HG03196 (cell line): Measurements from ENCODE around the gene L3HYPDH.
"Not testable (repeated sequence)": the region's sequence is repeated elsewhere in the genome, so short reads cannot be mapped to it uniquely, and the experiment has no call there.

Experiments used
- ATAC-seq: cut with Tn5 transposase; IDR thresholded peaks from one replicate; pipeline ENCODE4 v1.9.1; 2021; ENCODE audit not compliant: unreplicated experiment

L3HYPDH gene

GRCh38 chr14:59480166-59480565 is 4.0 kb downstream of the L3HYPDH start:
- no peak for ATAC-seq

DNA sequence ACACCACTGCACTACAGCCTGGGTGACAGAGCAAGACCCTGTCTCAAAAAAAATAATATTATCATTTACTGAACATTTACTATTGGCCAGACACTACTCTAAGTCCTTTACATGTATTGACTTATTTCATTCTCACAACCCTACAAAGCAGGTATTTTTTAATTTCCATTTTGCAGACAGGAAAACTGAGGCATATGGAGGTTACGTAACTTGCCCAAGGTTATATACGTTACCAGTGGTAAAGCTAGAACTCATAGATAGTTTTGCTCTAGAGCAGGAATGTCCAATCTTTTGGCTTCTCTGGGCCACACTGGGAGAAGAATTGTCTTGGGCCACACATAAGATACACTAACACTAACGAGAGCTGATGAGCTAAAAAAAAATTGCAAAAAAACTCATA is 5.7 kb downstream of the L3HYPDH start:
- no peak for ATAC-seq

DNA sequence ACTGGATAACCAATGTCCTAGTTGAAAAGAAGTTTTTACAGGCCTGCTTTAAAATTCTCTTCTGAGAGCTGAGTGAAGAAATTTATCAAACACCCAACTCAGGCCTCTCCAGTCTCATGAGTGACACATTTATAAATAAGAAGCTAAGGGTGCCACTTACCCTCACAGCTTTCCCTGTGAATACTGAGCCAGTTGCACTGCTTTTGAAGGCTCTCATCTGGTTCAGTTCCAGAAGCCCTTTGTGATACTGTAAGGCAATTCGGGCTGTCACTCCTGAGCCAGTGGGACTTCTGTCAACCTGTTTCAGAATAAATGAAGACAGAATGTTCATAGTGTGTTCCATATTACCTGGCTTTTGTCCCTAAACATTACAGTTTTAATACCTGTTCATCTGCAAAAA is 8.5 kb downstream of the L3HYPDH start:
- ATAC-seq = no peak

- ATAC-seq = no peak
Observed at GRCh38 chr14:59474172-59474571, 10.0 kb downstream of the L3HYPDH start.

GRCh38 chr14:59465316-59466135 is 18.7 kb downstream of the L3HYPDH start, which contains the start of gene GPR135:
GPR135 (minus strand) TSS chr14:59465380; CDS start chr14:59465226, 154 bp downstream.
- ATAC-seq = peak; percentile 17

DNA sequence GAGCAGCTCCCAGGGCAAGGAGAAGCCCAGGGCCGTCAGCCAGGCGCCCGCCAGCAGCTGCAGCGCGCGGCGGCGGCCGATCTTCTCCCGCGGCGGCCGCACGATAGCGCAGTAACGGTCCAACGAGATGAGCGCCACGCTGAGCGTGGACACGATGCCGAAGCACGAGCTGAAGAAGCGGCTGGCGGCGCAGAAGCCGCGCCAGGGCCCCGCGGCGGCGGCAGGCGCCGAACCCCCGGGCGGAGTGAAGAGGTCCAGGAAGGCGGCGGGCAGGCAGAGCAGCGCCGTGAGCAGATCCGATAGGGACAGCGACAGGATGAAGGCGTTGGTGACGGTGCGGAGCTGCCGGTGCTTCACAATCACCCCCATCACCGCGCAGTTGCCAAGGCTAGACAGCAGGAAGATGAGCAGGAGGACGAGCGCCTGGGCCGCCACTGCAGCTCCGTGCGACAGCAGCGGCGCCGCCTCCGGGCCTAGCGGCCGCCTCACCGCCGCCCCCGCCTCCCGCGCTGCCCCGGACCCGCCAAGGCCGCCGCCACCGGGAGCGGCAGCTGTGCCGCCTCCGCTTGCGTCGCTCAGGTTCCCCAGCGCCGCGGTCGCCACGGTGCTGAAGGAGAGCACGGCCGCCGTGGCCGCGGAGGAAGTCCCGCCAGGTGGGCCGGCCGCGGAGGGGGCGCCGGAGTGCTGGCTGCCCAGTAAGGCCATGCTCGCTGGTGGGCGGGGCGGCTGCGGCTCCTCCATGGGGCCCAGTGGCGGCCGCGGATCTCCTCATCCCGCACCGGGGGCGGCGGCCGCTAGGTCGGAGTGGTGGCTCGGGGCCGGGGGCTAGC is 19.5 kb downstream of the L3HYPDH start:
- ATAC-seq = peak; percentile 78

DNA sequence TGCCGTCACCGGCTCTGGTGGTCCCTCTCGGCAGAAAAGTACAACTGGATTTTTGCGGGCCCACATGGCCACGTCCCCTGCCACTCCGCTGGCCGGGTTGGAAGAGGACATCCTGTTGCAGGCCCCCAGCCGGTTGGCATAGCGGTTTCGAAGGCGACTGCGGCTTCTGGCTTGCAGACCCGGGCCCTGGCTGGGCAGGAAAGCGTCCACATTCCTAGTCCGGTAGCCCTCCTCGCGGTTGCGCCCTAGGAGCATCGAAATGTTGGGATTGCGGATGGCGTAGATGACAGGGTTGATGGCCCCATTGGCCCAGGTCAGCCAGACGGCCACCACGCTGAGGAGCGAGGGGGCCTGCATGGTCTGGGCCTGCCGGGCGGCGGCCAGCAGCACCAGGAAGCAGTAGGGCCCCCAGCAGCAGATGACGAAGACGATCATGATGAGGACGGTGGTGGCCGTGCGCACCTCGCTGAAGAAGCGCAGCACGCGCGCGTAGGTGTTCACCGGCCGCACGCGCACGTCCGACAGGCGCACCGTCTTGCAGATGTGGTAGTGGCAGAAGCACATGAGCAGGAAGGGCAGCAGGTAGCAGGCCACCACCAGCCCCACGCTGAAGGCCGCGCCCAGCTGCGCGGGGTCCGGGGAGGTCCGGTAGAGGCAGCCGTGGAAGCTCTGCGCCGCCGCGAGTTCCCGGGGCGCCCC is 20.3 kb downstream of the L3HYPDH start:
- ATAC-seq = no peak

DNA sequence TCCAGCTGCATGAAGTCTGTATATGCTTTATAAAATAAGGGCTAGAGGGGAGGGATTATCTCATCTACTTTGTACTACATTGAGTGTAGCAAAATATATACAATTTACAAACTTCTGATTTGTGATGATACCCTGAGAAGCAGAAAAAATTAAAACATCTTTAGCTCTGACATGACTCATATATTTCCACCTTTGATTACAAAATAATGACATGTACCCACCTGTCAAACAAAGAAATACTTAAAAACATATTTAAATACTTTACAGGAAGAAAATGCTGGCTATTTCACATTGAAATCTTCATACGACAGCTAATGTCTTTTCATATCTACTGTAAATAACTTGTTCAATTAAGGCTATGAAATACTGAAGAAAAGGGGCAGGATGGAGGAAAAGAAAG is 22.3 kb downstream of the L3HYPDH start:
- ATAC-seq = no peak

- no peak for ATAC-seq
Observed at GRCh38 chr14:59460378-59460777, 23.8 kb downstream of the L3HYPDH start.

DNA sequence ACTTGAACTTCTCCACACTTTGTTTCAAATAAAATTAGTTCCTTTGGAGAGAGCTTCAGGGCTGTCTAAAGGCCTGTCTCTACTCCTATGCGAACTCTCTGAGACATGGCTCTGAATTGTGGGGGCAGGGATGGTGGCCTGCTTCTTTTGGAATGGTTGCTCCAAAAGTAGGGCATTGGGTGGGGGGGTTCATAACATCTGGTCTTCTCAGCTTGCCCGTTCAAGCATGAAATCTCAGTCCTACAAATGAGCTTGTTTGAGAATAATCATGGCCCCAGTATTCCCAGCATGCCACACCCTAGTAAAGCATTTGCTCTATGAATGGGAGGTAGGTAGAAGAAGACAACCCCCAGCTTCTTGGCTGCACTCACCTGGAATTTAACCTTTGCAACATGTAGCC is 25.7 kb downstream of the L3HYPDH start:
- ATAC-seq = no peak

DNA sequence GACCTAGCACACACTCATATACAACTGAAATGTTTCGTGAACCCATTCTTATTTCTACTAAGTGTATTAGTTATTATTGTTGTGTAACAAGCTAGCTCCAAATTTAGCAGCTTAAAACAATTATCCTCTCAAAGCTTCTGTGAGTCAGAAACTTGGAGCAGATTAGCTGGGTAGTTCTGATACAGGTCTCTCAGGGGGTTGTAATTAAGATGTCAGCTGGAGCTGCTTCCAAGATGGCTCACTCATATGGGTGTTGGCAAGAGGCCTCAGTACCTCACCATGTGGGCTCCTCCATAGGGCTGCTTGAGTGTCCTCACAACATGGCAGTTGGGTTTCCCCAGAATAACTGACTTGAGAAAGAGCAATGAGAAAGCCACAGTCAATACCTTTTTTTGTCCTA is 28.8 kb downstream of the L3HYPDH start:
- no peak for ATAC-seq

DNA sequence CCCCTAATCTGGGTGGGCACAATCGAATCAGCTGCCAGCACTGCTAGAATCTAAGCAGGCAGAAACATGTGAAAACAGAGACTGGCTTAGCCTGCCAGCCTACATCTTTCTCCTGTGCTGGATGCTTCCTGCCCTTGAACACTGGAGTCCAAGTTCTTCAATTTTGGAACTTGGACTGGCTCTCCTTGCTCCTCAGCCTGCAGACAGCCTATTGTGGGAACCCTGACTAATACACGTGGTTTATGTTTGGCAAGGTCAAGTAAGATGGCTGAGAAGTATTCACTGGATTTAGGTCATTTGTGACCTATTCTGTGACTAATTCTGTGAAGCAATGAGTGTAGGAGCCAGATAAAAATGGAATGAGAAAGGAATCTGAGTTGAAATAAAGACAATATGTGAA is 30.1 kb downstream of the L3HYPDH start:
- no peak for ATAC-seq

GRCh38 chr14:59451849-59452248 is 32.4 kb downstream of the L3HYPDH start:
- no peak for ATAC-seq

DNA sequence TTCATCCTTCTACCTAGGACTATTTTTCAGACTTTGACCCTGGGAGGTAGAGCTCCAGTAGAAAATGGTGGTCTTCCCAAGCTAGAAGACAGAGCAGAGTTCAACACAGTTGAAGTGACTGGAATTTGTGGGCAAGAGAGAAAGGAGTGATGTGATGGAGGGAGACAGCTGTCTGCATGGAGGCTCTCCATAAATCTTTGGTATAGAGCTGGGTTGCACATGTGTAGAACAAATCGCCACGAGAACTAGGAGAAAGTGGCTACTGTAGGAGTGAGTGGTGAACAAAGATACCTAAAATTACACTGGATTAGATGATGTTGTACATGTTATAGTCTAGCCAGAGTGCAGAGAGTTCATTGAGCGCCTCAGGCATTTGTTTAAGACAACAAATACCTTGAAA is 33.5 kb downstream of the L3HYPDH start:
- no peak for ATAC-seq

DNA sequence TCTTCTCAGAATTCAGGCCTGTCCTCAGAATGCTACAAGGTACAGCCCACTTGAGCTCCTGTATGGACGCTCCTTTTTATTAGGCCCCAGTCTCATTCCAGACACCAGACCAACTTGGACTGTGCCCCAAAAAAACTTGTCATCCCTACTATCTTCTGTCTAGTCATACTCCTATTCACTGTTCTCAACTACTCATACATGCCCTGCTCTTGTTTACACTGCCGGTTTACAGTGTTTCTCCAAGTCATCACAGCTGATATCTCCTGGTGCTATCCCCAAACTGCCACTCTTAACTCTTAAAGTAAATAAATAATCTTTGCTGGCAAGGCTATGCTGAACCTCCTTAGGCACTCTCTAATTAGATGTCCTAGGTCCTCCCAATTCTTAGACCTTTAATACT is 35.5 kb downstream of the L3HYPDH start:
- not testable (repeated sequence) for ATAC-seq

DNA sequence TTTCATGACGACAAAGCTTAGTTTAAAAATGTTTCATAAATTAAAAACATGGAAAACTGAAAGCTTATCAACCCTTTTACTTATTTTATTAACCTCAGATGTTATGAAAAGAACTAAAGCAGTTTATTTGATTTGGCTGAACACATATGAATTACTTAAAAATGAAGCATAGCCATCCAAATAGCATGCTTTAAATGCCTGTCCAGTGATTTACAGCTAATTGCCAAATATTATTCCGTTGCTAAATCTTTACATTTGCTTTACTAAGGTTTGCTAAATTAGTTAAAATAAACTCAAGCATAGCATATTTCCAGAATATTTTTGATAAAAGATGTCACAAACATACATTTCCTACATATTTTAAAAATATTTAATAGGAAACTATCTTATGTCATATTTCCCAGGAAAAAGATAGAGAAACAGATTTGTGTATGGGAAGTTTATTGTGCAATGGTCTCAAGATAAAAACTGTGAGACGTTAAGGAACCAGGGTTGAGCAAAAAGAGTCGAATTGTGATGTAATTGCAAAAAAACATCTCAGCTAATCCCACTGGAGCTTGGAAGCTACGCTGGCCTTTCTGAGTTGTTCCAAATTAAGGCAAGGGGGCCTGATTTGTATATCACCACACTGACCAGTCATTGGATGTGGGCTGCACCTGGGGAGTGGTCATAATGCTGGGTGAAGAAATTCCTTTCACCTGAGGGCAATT is 44.8 kb downstream of the L3HYPDH start:
- no peak for ATAC-seq

DNA sequence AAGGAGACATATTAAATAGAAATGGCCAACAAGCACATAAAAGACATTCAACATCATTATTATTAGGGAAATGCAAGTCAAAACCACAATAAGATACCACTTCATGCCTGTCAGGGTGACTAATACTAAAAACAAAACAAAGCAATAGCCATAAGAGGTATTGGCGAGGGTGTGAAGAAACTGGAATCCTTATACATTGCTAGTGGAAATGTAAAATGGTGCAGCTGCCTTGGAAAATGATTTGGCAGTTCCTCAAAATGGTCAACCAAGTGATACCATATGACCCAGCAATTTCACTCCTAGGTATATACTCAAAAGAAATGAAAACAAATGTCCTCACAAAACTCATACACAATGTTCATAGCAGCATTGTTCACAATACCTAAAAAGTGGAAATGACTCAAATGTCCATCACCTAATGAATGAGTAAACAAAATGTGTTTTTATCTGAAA is 46.0 kb downstream of the L3HYPDH start:
- ATAC-seq = no peak

DNA sequence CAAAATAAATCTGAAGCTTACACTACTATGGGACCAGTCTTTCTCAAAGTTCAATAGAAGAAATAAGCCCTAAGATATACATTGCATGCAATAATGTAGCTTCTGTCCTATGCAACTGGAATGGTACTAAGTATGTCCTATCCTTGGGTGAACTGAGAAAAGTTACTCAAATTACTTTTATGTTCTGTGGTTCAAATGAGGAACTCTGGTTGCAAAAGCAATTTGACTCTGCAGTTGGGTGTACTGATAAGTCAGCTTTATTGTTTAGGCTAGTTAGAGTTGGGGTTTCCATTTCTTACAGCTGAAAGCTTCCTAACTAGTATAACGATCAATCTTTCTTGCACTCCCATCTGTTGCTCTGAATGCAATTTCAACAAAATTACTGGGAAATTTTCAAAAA is 48.2 kb downstream of the L3HYPDH start:
- no peak for ATAC-seq

DNA sequence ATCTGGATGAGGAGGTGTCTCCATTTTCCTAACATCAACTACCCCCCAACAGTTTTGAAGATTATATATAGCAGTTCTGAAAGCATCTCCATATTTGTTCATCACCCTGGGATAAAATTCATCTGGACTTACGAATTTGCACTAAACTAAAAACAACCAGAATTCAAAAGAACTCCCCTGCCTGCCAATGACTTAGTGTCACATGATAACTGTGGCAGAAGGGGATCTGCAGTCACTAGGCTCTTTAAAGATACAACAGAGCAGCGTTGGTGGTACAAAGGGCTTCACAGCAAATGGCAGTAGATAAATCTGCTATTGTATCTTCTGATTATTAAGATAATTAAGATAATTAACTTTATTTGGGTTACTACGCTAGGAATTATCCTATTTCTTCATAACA is 49.1 kb downstream of the L3HYPDH start:
- no peak for ATAC-seq

DNA sequence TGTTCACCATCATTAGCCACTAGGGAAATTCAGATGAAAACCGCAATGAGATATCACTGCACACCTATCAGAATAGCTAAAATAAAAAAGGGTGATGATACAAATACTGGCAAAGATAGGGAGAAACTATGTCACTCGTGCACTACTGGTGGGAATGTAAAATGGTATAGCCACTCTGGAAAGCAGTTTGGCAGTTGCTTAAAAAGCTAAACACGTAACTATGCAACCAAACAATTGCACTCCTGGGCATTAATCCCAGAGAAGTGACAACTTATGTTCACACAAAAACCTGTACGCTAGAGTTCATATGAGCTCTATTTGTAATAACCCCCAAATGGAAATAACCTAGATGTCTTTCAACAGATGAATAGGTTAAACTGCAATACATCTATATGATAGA is 54.4 kb downstream of the L3HYPDH start:
- ATAC-seq = no peak

- no peak for ATAC-seq
Observed at GRCh38 chr14:59428581-59429012, 55.6 kb downstream of the L3HYPDH start.
